ENCODE measurements around the gene DIS3L2.

DIS3L2 gene

DNA sequence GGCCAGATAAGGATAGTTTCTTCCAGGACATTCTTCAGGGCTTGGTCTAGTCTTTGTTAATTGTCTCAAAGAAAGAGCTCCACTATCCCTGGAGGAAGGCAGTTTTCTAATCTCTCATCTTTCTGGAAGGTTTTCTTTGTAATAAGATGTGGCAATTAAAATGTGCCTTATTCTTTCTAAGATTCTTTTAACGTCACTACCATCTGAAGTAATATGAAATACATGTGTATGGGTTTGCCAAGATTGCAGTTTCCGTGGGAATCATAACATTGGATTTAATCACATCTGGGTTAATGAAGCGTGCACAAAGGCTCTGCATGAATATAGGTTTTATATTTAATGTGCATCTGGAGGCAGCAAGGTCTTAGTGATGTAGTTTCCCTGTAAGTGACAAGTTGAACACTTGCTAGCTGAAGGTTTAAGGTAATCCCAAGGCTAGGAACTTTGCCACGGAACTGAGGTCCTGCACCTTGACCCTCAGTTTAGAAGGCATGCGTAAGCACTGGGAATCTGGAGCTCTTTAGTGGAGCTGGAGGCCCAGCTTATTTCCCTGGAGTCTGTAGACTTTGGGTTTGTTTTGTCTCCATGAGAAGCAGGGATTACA lies 25.7 kb downstream of the DIS3L2 start:
- DNase-seq (ENCODE audit: low spot score): no peak
- CTCF ChIA-PET: interaction anchor here (0.6 to 0.7 kb wide), 2 partner anchors 11 to 131 kb away, joined by 3 to 5 read pairs; no protein-coding TSS in a partner anchor
- TF ChIP-seq, protein P1, sequence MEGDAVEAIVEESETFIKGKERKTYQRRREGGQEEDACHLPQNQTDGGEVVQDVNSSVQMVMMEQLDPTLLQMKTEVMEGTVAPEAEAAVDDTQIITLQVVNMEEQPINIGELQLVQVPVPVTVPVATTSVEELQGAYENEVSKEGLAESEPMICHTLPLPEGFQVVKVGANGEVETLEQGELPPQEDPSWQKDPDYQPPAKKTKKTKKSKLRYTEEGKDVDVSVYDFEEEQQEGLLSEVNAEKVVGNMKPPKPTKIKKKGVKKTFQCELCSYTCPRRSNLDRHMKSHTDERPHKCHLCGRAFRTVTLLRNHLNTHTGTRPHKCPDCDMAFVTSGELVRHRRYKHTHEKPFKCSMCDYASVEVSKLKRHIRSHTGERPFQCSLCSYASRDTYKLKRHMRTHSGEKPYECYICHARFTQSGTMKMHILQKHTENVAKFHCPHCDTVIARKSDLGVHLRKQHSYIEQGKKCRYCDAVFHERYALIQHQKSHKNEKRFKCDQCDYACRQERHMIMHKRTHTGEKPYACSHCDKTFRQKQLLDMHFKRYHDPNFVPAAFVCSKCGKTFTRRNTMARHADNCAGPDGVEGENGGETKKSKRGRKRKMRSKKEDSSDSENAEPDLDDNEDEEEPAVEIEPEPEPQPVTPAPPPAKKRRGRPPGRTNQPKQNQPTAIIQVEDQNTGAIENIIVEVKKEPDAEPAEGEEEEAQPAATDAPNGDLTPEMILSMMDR (conservative IDR thresholded peaks at IDR 0.05; ENCODE audit: low read depth): no peak
- POLR2A ChIA-PET (ENCODE audit: low non-redundant PET): no interaction called here
- no peak overlapping the region for H3K27ac ChIP-seq

DNA sequence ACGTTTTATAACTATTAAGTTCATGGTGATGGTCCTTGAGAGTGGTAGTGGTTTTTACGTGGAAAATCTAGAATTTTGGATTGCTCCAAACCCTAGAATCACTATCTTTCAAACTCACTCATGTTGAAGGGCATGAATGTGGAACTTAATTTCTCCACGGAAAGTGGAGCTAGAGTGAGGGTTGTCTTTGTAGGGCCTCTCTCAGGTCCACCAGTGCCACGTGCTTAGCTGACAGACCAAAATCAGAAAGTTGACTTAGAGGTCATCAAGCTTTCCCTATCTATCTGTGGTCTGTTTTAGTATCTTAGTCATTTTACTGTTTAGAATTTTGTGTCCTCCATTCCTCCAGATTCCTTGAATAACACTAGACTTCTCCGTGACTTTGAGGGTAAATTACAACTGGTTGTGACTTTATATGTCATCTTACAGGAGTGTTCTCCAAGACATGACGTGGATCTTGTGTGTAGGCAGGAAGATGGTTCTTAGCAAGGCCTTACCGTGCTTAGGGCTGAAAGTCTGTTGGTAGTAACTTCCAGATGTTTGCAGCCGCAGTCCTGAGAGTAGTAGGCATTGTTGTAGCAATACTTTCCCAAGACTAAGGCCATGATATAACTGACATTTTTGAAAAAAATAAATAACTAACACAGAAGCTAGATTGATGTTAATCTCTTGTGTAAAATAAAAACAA lies 26.8 kb downstream of the DIS3L2 start:
- TF ChIP-seq, protein P1 (conservative IDR thresholded peaks at IDR 0.05; ENCODE audit: low read depth): no peak
- no peak overlapping the region for H3K27ac ChIP-seq
- POLR2A ChIA-PET (ENCODE audit: low non-redundant PET): no interaction called here
- DNase-seq (ENCODE audit: low spot score): no peak
- CTCF ChIA-PET: no interaction called here

DNA sequence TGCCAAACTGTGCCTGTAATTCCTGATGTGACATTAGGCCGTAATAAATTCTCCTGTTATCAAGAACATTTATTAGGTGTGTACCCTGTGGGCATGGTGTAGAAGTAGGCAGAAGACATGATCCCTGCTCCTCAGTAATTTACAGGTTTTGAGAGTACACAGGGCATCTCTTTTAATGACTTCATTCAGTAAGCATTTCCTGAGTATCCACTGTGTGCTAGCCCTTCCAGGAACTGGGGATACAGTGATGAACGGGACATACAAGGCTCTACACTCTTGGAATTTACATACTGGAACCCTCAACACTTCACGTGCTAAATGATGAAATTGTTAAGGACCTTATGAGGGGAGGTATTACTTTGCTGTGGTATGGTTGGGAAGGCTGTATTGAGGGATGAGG lies 30.2 kb downstream of the DIS3L2 start:
- H3K27ac ChIP-seq: no peak overlapping the region
- CTCF ChIA-PET: no interaction called here
- TF ChIP-seq, protein P1 (conservative IDR thresholded peaks at IDR 0.05; ENCODE audit: low read depth): no peak
- DNase-seq (ENCODE audit: low spot score): no peak
- POLR2A ChIA-PET (ENCODE audit: low non-redundant PET): no interaction called here

DNA sequence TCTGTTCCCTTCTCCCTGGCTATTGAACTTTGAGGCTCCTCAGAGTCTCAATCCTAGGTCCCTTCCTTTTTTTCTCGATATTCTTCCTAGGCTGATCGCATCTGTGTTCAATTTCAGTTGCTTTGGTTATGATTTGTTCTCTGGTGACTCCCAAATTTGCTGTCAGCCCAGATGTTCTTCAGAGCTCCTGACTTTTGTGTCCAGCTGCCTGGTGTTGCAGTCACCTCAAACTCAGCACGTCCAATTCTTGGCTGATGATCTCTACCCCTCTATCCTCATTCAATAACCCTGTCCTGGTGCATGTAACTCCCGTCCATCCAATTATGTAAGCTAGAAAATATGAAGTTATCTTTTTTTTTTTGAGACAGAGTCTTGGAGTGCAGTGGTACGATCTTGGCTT lies 31.4 kb downstream of the DIS3L2 start:
- DNase-seq (ENCODE audit: low spot score): no peak
- TF ChIP-seq, protein P1 (conservative IDR thresholded peaks at IDR 0.05; ENCODE audit: low read depth): no peak
- CTCF ChIA-PET: interaction anchor here (0.6 kb wide), 1 partner anchor 45 kb away, joined by 4 read pairs; no protein-coding TSS in a partner anchor
- POLR2A ChIA-PET (ENCODE audit: low non-redundant PET): interaction anchor here (0.5 kb wide), 1 partner anchor 8 kb away, joined by 3 read pairs; no protein-coding TSS in a partner anchor
- H3K27ac ChIP-seq: no peak overlapping the region

DNA sequence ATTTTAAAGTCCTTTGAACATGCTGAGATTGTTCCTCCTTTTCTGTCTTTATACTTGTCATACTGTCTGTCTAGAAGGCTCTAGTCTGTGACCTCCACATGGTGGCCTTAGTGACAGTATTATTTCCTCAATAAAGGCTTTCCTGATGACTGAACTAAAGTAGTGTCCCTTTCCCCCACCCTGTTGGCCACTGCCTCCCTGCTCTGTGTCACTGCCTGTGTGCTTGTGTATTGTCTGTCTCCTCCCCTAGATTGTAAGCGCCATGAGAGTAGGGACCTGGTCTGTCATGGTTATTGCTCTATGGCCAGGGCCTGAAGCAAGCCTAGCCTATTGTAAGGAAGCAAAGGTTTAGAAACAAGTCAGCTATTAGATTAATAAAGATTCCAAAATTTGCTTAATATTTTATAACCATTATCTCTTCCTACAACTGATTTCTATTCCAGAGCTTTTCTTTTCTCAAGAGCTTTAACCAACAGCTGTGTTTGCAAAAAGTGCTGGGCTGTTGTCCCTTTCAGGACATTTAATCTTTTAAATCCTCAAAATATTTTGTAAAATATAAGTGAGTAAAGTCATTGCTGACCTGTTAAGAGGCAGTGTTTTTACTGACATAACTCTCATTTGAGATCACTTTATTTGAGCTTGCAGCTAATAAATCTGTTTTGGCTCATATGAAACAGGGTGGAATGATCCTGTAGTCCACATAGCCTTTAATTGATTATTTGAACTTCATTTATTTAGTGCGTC lies 35.5 kb downstream of the DIS3L2 start:
- no peak for DNase-seq (ENCODE audit: low spot score)
- no peak overlapping the region for H3K27ac ChIP-seq
- TF ChIP-seq, protein P1 (conservative IDR thresholded peaks at IDR 0.05; ENCODE audit: low read depth): no peak
- ChIA-PET POLR2A (ENCODE audit: low non-redundant PET) (no interaction called here), CTCF (interaction anchor here (0.6 kb wide), 1 partner anchor 445 kb away, joined by 3 read pairs; no protein-coding TSS in a partner anchor)

DNA sequence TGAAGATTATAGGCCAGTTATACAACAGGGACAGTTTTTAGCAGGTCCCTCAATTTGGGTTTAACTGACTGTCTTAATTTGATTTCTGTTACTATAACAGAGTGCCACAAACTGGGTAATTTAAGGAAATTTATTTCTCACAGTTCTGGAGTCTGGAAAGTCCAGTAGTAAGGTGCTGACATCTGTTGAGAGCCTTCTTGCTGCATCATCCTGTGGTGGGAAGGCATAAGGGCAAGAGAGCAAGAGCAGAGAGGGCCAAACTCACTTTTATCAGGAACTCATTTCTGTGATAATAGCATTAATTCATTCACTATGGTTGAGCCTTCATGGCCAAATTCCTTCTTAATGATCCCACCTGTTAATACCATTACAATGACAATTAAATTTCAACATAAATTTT lies 36.5 kb downstream of the DIS3L2 start:
- TF ChIP-seq, protein P1 (conservative IDR thresholded peaks at IDR 0.05; ENCODE audit: low read depth): no peak
- POLR2A ChIA-PET (ENCODE audit: low non-redundant PET): no interaction called here
- no peak for DNase-seq (ENCODE audit: low spot score)

More for the DNA sequence above, 36.5 kb downstream of the DIS3L2 start:
- no peak overlapping the region for H3K27ac ChIP-seq
- CTCF ChIA-PET: no interaction called here

Measured in RWPE1 (cell line).